GM23338 (cell line): Measurements from ENCODE around the gene RGS7.

Experiments
- CREB1 ChIP-seq: fragments of 250-450 bp; sonication (Bioruptor Pico); IDR thresholded peaks from 2 replicates; pipeline ENCODE4 v1.5.0; 2020; ENCODE audit warnings: low read depth, mild to moderate bottlenecking, moderate library complexity
- EZH2 ChIP-seq: fragments of 200-600 bp; sonication (generic); IDR thresholded peaks from one replicate; pipeline ENCODE4 v1.8.0; 2017; ENCODE audit warnings: antibody characterized with exemption, mild to moderate bottlenecking, low read depth; ENCODE audit not compliant: unreplicated experiment
- POLR2AphosphoS5 ChIP-seq: IDR thresholded peaks from 2 replicates; pipeline ENCODE4 v1.6.1; 2016; ENCODE audit warnings: antibody characterized with exemption, low read depth
- ZNF114 ChIP-seq: fragments of 250-450 bp; sonication (Bioruptor Pico); IDR thresholded peaks from 2 replicates; pipeline ENCODE4 v1.5.0; 2020; ENCODE audit warnings: mild to moderate bottlenecking, moderate library complexity
- TF ChIP-seq, protein P1 (sequence below), 2 experiments: fragments of 200-600 bp in 1 of 2; sonication (generic) in 1 of 2; conservative IDR thresholded peaks; 2 replicates each; pipeline versions ENCODE4 v1.5.1 to v1.6.1; 2016 to 2017; ENCODE audit warnings: antibody characterized with exemption in 2 of 2, low read depth in 2 of 2, mild to moderate bottlenecking in 2 of 2, moderate library complexity in 1 of 2
- TF ChIP-seq, protein P2 (sequence below): IDR thresholded peaks from one replicate; pipeline ENCODE4 v1.6.1; 2018; ENCODE audit warnings: antibody characterized with exemption; ENCODE audit not compliant: unreplicated experiment

DNA sequence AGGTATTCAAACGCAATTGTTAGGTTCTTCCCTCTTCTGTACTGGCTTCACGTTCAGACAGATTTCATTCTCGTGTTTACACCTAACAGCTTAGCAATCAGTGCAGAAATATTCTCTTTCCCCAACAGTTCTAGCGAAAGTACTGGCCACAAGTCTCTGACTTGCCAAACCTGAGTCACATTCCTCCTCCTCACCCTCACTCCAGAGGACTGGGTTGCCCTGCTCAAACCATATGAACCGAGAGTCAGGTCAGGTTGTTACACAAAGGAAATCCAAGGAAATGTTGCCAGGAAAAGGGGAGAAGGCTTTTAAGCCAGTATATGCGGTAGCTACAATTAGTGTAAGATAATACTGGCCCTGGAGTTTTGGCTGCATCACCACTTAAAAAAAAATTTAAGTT is 282.5 kb downstream of the RGS7 start:
- TF ChIP-seq, protein P1, sequence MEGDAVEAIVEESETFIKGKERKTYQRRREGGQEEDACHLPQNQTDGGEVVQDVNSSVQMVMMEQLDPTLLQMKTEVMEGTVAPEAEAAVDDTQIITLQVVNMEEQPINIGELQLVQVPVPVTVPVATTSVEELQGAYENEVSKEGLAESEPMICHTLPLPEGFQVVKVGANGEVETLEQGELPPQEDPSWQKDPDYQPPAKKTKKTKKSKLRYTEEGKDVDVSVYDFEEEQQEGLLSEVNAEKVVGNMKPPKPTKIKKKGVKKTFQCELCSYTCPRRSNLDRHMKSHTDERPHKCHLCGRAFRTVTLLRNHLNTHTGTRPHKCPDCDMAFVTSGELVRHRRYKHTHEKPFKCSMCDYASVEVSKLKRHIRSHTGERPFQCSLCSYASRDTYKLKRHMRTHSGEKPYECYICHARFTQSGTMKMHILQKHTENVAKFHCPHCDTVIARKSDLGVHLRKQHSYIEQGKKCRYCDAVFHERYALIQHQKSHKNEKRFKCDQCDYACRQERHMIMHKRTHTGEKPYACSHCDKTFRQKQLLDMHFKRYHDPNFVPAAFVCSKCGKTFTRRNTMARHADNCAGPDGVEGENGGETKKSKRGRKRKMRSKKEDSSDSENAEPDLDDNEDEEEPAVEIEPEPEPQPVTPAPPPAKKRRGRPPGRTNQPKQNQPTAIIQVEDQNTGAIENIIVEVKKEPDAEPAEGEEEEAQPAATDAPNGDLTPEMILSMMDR (conservative IDR thresholded peaks at IDR 0.05; ENCODE audit: low read depth in 2 of 2): no peak
- no peak for TF ChIP-seq EZH2
- no peak for TF ChIP-seq CREB1 (CRISPR knock-in tag)
- no peak for TF ChIP-seq POLR2AphosphoS5
- TF ChIP-seq, protein P2, sequence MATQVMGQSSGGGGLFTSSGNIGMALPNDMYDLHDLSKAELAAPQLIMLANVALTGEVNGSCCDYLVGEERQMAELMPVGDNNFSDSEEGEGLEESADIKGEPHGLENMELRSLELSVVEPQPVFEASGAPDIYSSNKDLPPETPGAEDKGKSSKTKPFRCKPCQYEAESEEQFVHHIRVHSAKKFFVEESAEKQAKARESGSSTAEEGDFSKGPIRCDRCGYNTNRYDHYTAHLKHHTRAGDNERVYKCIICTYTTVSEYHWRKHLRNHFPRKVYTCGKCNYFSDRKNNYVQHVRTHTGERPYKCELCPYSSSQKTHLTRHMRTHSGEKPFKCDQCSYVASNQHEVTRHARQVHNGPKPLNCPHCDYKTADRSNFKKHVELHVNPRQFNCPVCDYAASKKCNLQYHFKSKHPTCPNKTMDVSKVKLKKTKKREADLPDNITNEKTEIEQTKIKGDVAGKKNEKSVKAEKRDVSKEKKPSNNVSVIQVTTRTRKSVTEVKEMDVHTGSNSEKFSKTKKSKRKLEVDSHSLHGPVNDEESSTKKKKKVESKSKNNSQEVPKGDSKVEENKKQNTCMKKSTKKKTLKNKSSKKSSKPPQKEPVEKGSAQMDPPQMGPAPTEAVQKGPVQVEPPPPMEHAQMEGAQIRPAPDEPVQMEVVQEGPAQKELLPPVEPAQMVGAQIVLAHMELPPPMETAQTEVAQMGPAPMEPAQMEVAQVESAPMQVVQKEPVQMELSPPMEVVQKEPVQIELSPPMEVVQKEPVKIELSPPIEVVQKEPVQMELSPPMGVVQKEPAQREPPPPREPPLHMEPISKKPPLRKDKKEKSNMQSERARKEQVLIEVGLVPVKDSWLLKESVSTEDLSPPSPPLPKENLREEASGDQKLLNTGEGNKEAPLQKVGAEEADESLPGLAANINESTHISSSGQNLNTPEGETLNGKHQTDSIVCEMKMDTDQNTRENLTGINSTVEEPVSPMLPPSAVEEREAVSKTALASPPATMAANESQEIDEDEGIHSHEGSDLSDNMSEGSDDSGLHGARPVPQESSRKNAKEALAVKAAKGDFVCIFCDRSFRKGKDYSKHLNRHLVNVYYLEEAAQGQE: no peak
- no peak for TF ChIP-seq ZNF114 (CRISPR knock-in tag)
